HL-60/S4 (cell line): ENCODE data around the gene DLG2.

Experiments
- in situ Hi-C: fragments of 300-500 bp; cut with MboI; formaldehyde crosslinking; loops from 2 replicates; pipeline ENCODE4 v1.14.3; 2022; ENCODE audit warnings: low sequenced_read_pairs

The DLG2 gene

GRCh38 chr11:83840326-83840725, 1786.8 kb downstream of the DLG2 start:
- in situ Hi-C loops, result no loop called here

DNA sequence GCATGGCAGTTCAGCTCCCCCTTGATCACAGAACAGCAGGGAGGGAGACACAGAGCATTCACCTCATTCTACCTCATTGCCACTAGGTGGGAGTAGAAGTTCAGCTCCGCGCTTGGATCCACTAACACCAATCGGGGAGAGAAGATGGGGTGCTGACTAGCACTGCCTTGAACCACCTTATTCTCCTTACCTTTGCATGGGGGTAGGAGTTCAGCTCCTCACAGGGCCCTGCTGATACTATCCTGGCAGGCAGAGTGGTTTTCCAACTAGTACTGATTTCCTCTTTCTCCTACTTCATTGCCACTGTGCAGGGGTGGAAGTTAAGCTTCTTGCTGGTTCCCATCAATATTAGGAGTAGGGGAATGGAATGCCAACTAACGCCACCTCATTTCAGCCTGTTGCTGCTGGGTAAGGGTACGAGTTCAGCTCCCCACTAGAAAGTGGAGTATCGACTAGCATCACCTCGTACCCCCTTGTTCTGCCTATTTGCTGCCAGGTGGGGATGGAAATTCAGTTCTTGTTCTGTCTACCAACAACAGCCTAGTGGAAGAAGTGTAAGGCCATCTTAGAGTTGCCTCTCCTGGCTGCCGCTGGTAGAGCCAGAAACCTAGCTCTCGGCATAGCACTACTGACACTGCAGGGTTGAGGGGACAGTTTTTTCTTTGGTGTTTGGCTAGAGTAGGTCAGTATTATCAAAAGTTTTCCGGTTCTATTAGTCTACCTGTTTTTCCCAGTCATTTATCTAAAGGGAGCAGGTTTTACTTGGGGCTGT, 1790.1 kb downstream of the DLG2 start:
- in situ Hi-C loops, result no loop called here

- in situ Hi-C loops, result no loop called here
These were observed 1791.1 kb downstream of the DLG2 start for GRCh38 chr11:83836065-83836464.

DNA sequence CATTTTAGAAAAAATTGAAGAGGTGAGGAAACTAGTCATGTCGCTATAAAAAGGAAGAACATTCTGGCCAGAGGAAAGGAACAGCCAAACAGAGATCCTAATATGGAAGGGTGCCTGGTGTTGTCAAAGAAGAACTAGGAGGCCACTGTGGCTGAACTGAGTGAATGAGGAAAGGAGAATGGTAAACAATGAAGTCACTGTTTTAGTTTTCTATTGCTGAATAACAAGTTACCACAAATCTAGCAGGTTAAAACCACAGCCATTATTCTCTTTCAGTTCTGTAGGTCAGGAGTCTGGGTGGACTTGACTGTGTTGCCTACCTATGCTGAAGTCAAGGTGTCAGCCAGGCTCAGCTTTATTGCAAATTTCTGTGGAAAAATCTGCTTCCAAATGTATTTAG, 1791.7 kb downstream of the DLG2 start:
- in situ Hi-C loops, result no loop called here

DNA sequence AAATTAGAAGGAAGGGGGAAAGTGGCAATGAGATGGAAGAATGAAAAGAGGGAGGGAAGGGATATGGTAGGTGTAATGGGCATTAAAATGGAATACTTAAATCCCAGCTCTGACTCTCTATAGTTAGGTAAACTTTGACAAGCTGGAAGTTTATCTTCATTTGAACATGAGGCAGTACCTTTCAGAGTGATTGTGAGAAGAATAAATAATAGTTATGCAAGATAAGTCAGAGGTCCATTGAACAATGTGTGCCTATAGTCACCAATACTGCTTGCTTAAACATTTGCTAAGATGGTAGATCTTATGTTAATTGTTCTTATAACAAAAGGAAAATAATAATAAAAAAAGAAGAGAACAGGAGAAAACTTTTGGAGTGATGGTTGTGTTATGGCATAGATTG, 1795.2 kb downstream of the DLG2 start:
- in situ Hi-C loops, result no loop called here

DNA sequence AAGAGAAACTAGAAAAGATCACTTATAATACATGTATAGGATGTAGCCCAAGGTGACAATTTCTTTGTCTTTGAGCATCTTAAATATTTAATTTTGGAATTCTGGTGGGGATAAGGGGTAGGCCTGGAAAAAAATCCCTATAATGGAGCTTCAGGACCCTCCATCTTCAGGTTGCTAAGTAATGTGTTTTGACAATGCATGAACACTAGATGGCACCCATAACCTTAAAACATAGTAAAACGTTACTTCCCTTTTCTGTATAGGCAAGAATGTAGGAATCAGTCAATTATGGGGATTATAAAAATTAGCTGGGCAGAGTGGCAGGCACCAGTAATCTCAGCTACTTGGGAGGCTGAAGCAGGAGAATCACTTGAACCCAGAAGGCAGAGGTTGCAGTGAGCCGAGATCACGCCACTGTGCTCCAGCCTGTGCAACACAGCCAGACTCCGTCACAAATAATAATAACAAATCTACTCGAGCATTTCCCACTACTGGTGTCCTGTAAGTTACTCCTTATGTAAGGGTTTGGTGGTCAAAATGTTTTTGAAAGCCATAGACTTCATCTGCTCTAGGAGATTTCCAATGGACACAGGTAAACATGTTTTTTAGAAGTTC, 1799.1 kb downstream of the DLG2 start:
- in situ Hi-C loops, result no loop called here

GRCh38 chr11:83827520-83827919, 1799.6 kb downstream of the DLG2 start:
- in situ Hi-C loops, result no loop called here

- in situ Hi-C loops, result no loop called here
These were observed 1801.1 kb downstream of the DLG2 start for GRCh38 chr11:83826078-83826477.

- in situ Hi-C loops, result loop anchor here (25.0 kb wide), 1 partner anchor 1111 kb away; no protein-coding TSS in a partner anchor
These were observed 1803.6 kb downstream of the DLG2 start for GRCh38 chr11:83823461-83824025.

- in situ Hi-C loops, result loop anchor here (25.0 kb wide), 1 partner anchor 1108 kb away; no protein-coding TSS in a partner anchor
These were observed 1807.1 kb downstream of the DLG2 start for GRCh38 chr11:83819931-83820549.

DNA sequence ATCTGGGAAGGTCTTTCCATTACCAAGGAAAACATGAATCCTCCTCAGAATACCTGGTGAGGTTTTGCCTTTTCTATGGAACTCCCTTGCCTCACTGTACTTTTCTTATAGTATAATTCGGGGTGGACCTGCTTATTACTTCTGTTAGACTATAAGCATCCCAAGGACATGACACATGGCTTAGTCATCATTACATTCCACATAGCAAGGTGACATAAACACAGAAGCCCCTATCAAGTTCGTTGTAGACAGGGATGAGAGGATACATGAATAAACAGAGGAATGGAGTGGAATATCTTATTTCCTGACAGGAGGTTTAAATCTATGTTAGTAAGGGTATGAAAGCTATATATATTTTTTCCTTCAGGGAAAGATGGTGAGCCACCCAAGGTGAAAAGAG, 1808.8 kb downstream of the DLG2 start:
- in situ Hi-C loops, result loop anchor here (25.0 kb wide), 1 partner anchor 1106 kb away; no protein-coding TSS in a partner anchor

GRCh38 chr11:83816572-83817187, 1810.5 kb downstream of the DLG2 start:
- in situ Hi-C loops, result loop anchor here (25.0 kb wide), 1 partner anchor 1104 kb away; no protein-coding TSS in a partner anchor

GRCh38 chr11:83815736-83816135, 1811.4 kb downstream of the DLG2 start:
- in situ Hi-C loops, result loop anchor here (25.0 kb wide), 1 partner anchor 1103 kb away; no protein-coding TSS in a partner anchor

DNA sequence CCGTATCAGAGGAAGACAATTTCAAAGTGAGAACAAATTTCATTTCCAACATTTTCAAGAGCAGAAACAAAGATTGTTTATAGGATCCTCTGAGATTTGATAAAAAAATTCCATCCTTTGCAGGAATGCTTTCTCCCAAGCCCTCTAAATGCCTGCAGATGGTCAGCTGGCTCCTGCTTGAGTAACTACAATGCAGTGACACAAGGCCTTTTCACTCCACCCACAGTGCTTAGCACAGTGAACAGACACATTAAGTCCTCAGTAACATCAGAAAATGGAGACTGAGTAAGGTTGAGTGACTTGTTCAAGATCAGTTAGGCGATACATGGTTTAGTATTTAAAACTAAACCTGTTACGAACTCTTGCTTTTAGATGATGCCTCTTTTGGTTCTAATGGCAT, 1813.8 kb downstream of the DLG2 start:
- in situ Hi-C loops, result loop anchor here (25.0 kb wide), 1 partner anchor 1101 kb away; no protein-coding TSS in a partner anchor

- in situ Hi-C loops, result loop anchor here (25.0 kb wide), 1 partner anchor 1097 kb away; no protein-coding TSS in a partner anchor
These were observed 1817.9 kb downstream of the DLG2 start for GRCh38 chr11:83809274-83809673.

GRCh38 chr11:83801799-83802198, 1825.3 kb downstream of the DLG2 start:
- in situ Hi-C loops, result loop anchor here (25.0 kb wide), 1 partner anchor 1089 kb away; no protein-coding TSS in a partner anchor

DNA sequence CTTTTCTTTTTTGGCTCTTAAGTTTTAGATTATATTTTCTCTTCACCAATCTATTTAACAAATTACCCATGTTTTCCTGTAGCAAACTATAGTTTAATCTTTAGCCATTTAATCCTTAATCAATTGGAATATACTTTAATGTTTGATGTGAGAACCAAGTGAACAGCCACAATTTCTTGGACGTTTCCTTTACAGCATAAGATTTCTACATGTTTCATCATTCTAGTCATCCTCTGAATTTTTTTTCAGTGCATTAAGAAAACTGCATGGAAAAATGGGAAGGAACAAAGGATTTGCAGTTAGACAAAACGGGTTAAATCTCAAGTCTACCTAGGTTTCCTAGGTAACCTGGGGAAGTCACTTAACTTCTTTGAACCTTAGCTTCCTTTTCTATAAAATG, 1833.8 kb downstream of the DLG2 start:
- in situ Hi-C loops, result no loop called here

GRCh38 chr11:83791557-83791956, 1835.6 kb downstream of the DLG2 start:
- in situ Hi-C loops, result no loop called here

GRCh38 chr11:83785942-83786341, 1841.2 kb downstream of the DLG2 start:
- in situ Hi-C loops, result no loop called here

GRCh38 chr11:83784419-83784818, 1842.7 kb downstream of the DLG2 start:
- in situ Hi-C loops, result no loop called here

GRCh38 chr11:83782329-83782728, 1844.8 kb downstream of the DLG2 start:
- in situ Hi-C loops, result no loop called here
